HEK293 (cell line): Measurements from ENCODE around the gene MYL6B.
A peak's percentile ranks its signal among the peaks of the same experiment; 100 is the strongest.

Source experiments
- CTCF ChIA-PET: fragments of 350-600 bp; formaldehyde crosslinking; extraction: SDS; loops from one replicate; lab custom pipeline; 2021; ENCODE audit warnings: antibody characterized with exemption; lab: Yijun Ruan, JAX
- POLR2A ChIA-PET: fragments of 300-600 bp; formaldehyde crosslinking; extraction: SDS; loops from one replicate; lab custom pipeline; 2020; ENCODE audit warnings: antibody characterized with exemption, inconsistent platforms; lab: Yijun Ruan, JAX
- H3K27ac ChIP-seq: fragments of 200-500 bp; sonication (Bioruptor generic); 2 replicates; pipeline ENCODE4 v1.5.1; 2014; ENCODE audit warnings: low read depth, low read length, control low read depth, inconsistent platforms; ENCODE audit errors: extremely low read depth
- H3K36me3 ChIP-seq, 2 experiments: fragments of 200-500 bp in 1 of 2; sonication (Bioruptor generic) in 1 of 2; 1 replicate in 1 of 2; 2 replicates in 1 of 2; pipeline ENCODE4 v1.5.1; 2014 to 2017; ENCODE audit warnings: inconsistent platforms in 2 of 2, low read length in 2 of 2; ENCODE audit not compliant: control insufficient read depth in 2 of 2, insufficient read depth in 1 of 2
- H3K4me1 ChIP-seq: fragments of 200-500 bp; sonication (Bioruptor generic); 2 replicates; pipeline ENCODE4 v1.5.1; 2014; ENCODE audit warnings: mild to moderate bottlenecking, low read length, inconsistent platforms; ENCODE audit not compliant: control insufficient read depth, insufficient read depth
- H3K4me3 ChIP-seq: 2 replicates; pipeline ENCODE4 v1.5.1; 2011; ENCODE audit warnings: low read depth, mild to moderate bottlenecking, control low read depth, low read length, moderate library complexity
- H3K9me3 ChIP-seq: fragments of 200-500 bp; sonication (Bioruptor generic); 2 replicates; pipeline ENCODE4 v1.5.1; 2014; ENCODE audit warnings: low read depth, low read length, inconsistent platforms; ENCODE audit not compliant: control insufficient read depth, insufficient read depth
- BCL11A ChIP-seq: fragments of 450-650 bp; formaldehyde crosslinking; IDR thresholded peaks from 2 replicates; pipeline ENCODE4 v1.5.1; 2016; ENCODE audit warnings: low read depth, missing biosample characterization, missing genetic modification characterization
- BCL11B ChIP-seq: fragments of 450-650 bp; formaldehyde crosslinking; IDR thresholded peaks from 2 replicates; pipeline ENCODE4 v1.5.1; 2016; ENCODE audit warnings: low read depth, missing biosample characterization, missing genetic modification characterization
- FEZF1 ChIP-seq: fragments of 450-650 bp; formaldehyde crosslinking; IDR thresholded peaks from 2 replicates; pipeline ENCODE4 v1.5.1; 2016; ENCODE audit warnings: missing biosample characterization, missing genetic modification characterization
- GLI4 ChIP-seq: fragments of 450-650 bp; formaldehyde crosslinking; IDR thresholded peaks from 2 replicates; pipeline ENCODE4 v1.5.1; 2016; ENCODE audit warnings: missing biosample characterization, missing genetic modification characterization
- IKZF3 ChIP-seq: fragments of 450-650 bp; IDR thresholded peaks from 2 replicates; pipeline ENCODE4 v1.5.0; 2018; ENCODE audit warnings: missing biosample characterization, mild to moderate bottlenecking, missing genetic modification characterization, moderate library complexity
- KLF10 ChIP-seq: fragments of 450-650 bp; IDR thresholded peaks from 2 replicates; pipeline ENCODE4 v1.5.1; 2018; ENCODE audit warnings: missing biosample characterization, mild to moderate bottlenecking, missing genetic modification characterization
- MYNN ChIP-seq: fragments of 450-650 bp; formaldehyde crosslinking; IDR thresholded peaks from 2 replicates; pipeline ENCODE4 v1.5.1; 2016; ENCODE audit warnings: missing biosample characterization, missing genetic modification characterization, borderline replicate concordance
- OSR2 ChIP-seq: fragments of 450-650 bp; formaldehyde crosslinking; IDR thresholded peaks from 2 replicates; pipeline ENCODE4 v1.5.1; 2016; ENCODE audit warnings: missing biosample characterization, missing genetic modification characterization
- PRDM1 ChIP-seq: fragments of 450-650 bp; formaldehyde crosslinking; IDR thresholded peaks from 2 replicates; pipeline ENCODE4; 2016; ENCODE audit warnings: missing biosample characterization, missing genetic modification characterization
- SCRT1 ChIP-seq: fragments of 450-650 bp; formaldehyde crosslinking; IDR thresholded peaks from 2 replicates; pipeline ENCODE4 v1.5.1; 2016; ENCODE audit warnings: missing biosample characterization, missing genetic modification characterization, borderline replicate concordance
- SCRT2 ChIP-seq: fragments of 450-650 bp; formaldehyde crosslinking; IDR thresholded peaks from 2 replicates; pipeline ENCODE4 v1.5.1; 2016; ENCODE audit warnings: missing biosample characterization, missing genetic modification characterization
- SP2 ChIP-seq: fragments of 450-650 bp; formaldehyde crosslinking; IDR thresholded peaks from 2 replicates; pipeline ENCODE4 v1.5.1; 2016; ENCODE audit warnings: missing biosample characterization, missing genetic modification characterization
- ZFP3 ChIP-seq: fragments of 450-650 bp; formaldehyde crosslinking; IDR thresholded peaks from 2 replicates; pipeline ENCODE4 v1.5.1; 2016; ENCODE audit warnings: low read depth, missing biosample characterization, missing genetic modification characterization
- ZFP69B ChIP-seq: fragments of 450-650 bp; formaldehyde crosslinking; IDR thresholded peaks from 2 replicates; pipeline ENCODE4 v1.5.1; 2016; ENCODE audit warnings: missing biosample characterization, missing genetic modification characterization
- ZNF140 ChIP-seq: fragments of 450-650 bp; formaldehyde crosslinking; IDR thresholded peaks from 2 replicates; pipeline ENCODE4 v1.5.1; 2016; ENCODE audit warnings: missing biosample characterization, missing genetic modification characterization
- ZNF2 ChIP-seq: fragments of 450-650 bp; formaldehyde crosslinking; IDR thresholded peaks from 2 replicates; pipeline ENCODE4 v1.5.1; 2016; ENCODE audit warnings: missing biosample characterization, missing genetic modification characterization
- ZNF223 ChIP-seq: fragments of 450-650 bp; formaldehyde crosslinking; IDR thresholded peaks from 2 replicates; pipeline ENCODE4 v1.5.1; 2016; ENCODE audit warnings: missing biosample characterization, missing genetic modification characterization
- ZNF248 ChIP-seq: fragments of 450-650 bp; formaldehyde crosslinking; IDR thresholded peaks from 2 replicates; pipeline ENCODE4 v1.5.1; 2017; ENCODE audit warnings: missing biosample characterization, missing genetic modification characterization
- ZNF501 ChIP-seq: fragments of 450-650 bp; formaldehyde crosslinking; IDR thresholded peaks from 2 replicates; pipeline ENCODE4 v1.5.1; 2016; ENCODE audit warnings: missing biosample characterization, missing genetic modification characterization
- ZNF544 ChIP-seq: fragments of 450-650 bp; formaldehyde crosslinking; IDR thresholded peaks from 2 replicates; pipeline ENCODE4 v1.5.0; 2017; ENCODE audit warnings: missing biosample characterization, missing genetic modification characterization
- ZNF555 ChIP-seq: fragments of 450-650 bp; formaldehyde crosslinking; conservative IDR thresholded peaks from 2 replicates; pipeline ENCODE4 v1.5.1; 2017; ENCODE audit warnings: missing biosample characterization, mild to moderate bottlenecking, missing genetic modification characterization, inconsistent platforms
- ZNF658 ChIP-seq: fragments of 450-650 bp; formaldehyde crosslinking; IDR thresholded peaks from 2 replicates; pipeline ENCODE4; 2016; ENCODE audit warnings: missing biosample characterization, missing genetic modification characterization
- TF ChIP-seq, protein P1 (sequence below): fragments of 450-650 bp; formaldehyde crosslinking; IDR thresholded peaks from 2 replicates; pipeline ENCODE4 v1.5.1; 2016; ENCODE audit warnings: missing biosample characterization, missing genetic modification characterization
- TF ChIP-seq, protein P2 (sequence below): IDR thresholded peaks from 2 replicates; pipeline ENCODE4 v1.6.1; 2011; ENCODE audit warnings: mild to moderate bottlenecking, low read depth, low read length, borderline replicate concordance
- TF ChIP-seq, protein P3 (sequence below): sonication (generic); formaldehyde crosslinking; IDR thresholded peaks from 2 replicates; pipeline ENCODE4 v1.8.1; 2022; ENCODE audit warnings: mild to moderate bottlenecking, moderate library complexity, missing genetic modification reagents
- TF ChIP-seq, protein P4 (sequence below): fragments of 450-650 bp; formaldehyde crosslinking; IDR thresholded peaks from 2 replicates; pipeline ENCODE4 v1.5.1; 2016; ENCODE audit warnings: missing biosample characterization, missing genetic modification characterization
- TF ChIP-seq, protein P5 (sequence below): fragments of 450-650 bp; formaldehyde crosslinking; IDR thresholded peaks from 2 replicates; pipeline ENCODE4 v1.5.1; 2016; ENCODE audit warnings: missing biosample characterization, missing genetic modification characterization

Gene MYL6B

DNA sequence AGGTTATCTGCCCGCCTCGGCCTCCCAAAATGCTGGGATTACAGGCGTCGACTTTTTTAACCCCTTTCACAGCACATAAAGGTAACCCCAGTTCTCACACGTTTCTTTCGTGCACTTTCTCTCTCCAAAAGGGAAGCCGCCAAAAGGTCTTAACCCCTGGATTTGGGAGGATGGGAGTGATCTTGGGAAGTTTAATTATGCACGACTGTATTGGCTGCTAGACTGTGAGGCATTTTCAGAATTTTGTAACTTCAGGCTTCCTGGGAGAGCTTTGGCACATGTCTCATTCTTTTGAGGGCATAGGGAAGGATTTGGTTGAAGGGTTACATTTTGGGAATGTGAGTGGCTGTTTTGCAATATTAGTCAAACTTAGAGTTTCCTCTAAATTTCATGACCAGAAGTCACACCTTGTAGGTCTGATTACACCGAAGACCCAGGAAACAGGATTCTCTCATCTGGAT lies 38.3 kb downstream of the MYL6B start:
- CTCF ChIA-PET: interaction anchor here (0.7 to 6.1 kb wide), 10 partner anchors 16 to 446 kb away, joined by 3 to 86 read pairs (median 13); partner anchors contain the start of genes ANKRD52, ESYT1, RNF41 and RPL41
- TF ChIP-seq SP2 (tag by site-specific recombination) (no peak), PRDM1 (tag by site-specific recombination) (0 out of 2 replicates have a peak, but pooled peaks have one; percentile 57), IKZF3 (peak; percentile 59)
- peak overlapping the region; percentile 27 for H3K4me3 ChIP-seq
- peaks cover 7 to 16% of the 10 kb centered on the region in 2 experiments for H3K36me3 ChIP-seq
- POLR2A ChIA-PET: interaction anchor here (0.7 to 5.3 kb wide), 9 partner anchors 16 to 109 kb away, joined by 3 to 59 read pairs (median 14); partner anchors contain the start of genes CS, MYL6, PA2G4 and RNF41
- peak overlapping the region; percentile 86 for H3K27ac ChIP-seq
- H3K9me3 ChIP-seq: no peaks in the 10 kb centered on the region
- no peaks in the 10 kb centered on the region; the same call in 1 of the 2 replicates for H3K4me1 ChIP-seq

DNA sequence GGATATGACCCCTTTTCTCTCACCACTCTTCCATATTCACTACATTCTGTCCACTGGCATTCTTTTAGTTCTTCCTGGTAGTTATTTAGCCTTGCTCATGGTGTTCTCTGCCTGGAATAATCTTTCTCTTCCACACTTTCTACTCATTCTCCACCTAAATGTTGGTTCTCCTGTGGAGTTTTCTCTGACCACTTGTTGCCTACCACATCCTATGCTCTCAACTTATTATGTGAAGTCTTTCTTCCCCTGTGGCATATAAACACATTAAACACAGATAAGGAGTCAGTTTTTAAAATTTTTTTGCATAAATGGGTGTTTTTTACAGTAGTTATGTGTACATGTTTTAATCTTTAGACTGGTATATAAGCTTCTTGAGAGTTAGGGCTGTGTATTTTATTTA lies 40.2 kb downstream of the MYL6B start:
- Histone ChIP-seq H3K36me3 (no peaks in the 10 kb centered on the region; a peak in 1 of 3 replicates), H3K27ac (no peak overlapping the region), H3K4me3 (no peak overlapping the region), H3K4me1 (no peaks in the 10 kb centered on the region; the same call in 1 of the 2 replicates), H3K9me3 (no peaks in the 10 kb centered on the region)
- ChIA-PET POLR2A (interaction anchor here (1.9 to 5.3 kb wide), 2 partner anchors 15 to 29 kb away, joined by 5 to 59 read pairs; partner anchors contain the start of gene RNF41), CTCF (interaction anchor here (0.6 to 6.1 kb wide), 19 partner anchors 9 to 501 kb away, joined by 3 to 86 read pairs (median 4); partner anchors contain the start of genes ESYT1, RNF41, RPL41 and ZC3H10)
- TF ChIP-seq, protein P1, sequence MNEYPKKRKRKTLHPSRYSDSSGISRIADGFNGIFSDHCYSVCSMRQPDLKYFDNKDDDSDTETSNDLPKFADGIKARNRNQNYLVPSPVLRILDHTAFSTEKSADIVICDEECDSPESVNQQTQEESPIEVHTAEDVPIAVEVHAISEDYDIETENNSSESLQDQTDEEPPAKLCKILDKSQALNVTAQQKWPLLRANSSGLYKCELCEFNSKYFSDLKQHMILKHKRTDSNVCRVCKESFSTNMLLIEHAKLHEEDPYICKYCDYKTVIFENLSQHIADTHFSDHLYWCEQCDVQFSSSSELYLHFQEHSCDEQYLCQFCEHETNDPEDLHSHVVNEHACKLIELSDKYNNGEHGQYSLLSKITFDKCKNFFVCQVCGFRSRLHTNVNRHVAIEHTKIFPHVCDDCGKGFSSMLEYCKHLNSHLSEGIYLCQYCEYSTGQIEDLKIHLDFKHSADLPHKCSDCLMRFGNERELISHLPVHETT (tag by site-specific recombination): no peak
- TF ChIP-seq ZNF2 (tag by site-specific recombination): no peak
- TF ChIP-seq ZNF658: no peak
- no peak for TF ChIP-seq ZNF248 (tag by site-specific recombination)
- TF ChIP-seq BCL11B: no peak
- peak; percentile 82 for TF ChIP-seq SCRT2 (tag by site-specific recombination)
- TF ChIP-seq ZNF555: no peak
- TF ChIP-seq SCRT1 (tag by site-specific recombination): peak; percentile 56; the same call in 1 of the 2 replicates
- no peak for TF ChIP-seq ZNF140 (tag by site-specific recombination)
- no peak for TF ChIP-seq FEZF1 (tag by site-specific recombination)
- TF ChIP-seq OSR2: no peak

DNA sequence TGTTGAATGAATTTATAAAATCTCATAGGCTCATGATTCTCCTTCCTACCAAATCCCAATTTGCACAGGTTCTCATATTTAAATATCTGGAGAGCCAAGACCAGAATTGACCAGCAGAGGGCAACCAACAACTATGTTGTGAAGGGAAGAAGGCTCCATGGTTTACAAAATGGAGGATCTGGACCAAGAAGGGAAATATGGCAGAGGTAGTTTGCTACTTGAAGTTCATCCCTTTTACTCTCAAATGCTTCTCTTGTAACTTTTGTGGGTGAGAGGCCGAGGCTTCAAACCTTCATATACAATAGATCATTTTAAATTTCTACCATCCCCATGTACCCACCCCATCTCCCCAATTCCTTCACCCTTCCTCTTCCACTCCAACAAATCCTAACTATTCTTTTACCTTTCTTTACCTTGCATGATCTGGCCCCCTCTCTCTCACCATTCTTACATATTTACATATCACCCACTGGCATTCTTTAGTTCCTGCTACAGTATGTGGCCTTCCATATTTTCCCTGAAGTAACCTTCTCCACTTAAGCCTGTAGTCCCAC lies 40.7 kb downstream of the MYL6B start:
- no peaks in the 10 kb centered on the region; the same call in 1 of the 2 replicates for H3K4me1 ChIP-seq
- CTCF ChIA-PET: interaction anchor here (0.6 to 6.1 kb wide), 15 partner anchors 9 to 500 kb away, joined by 3 to 86 read pairs (median 4); partner anchors contain the start of genes ESYT1, RNF41, RPL41 and ZC3H10
- no peak for TF ChIP-seq MYNN (tag by site-specific recombination)
- TF ChIP-seq ZFP3 (tag by site-specific recombination): no peak
- TF ChIP-seq ZNF544 (tag by site-specific recombination): no peak
- no peak for TF ChIP-seq GLI4
- TF ChIP-seq, protein P2, sequence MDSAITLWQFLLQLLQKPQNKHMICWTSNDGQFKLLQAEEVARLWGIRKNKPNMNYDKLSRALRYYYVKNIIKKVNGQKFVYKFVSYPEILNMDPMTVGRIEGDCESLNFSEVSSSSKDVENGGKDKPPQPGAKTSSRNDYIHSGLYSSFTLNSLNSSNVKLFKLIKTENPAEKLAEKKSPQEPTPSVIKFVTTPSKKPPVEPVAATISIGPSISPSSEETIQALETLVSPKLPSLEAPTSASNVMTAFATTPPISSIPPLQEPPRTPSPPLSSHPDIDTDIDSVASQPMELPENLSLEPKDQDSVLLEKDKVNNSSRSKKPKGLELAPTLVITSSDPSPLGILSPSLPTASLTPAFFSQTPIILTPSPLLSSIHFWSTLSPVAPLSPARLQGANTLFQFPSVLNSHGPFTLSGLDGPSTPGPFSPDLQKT: no peak
- TF ChIP-seq, protein P3, sequence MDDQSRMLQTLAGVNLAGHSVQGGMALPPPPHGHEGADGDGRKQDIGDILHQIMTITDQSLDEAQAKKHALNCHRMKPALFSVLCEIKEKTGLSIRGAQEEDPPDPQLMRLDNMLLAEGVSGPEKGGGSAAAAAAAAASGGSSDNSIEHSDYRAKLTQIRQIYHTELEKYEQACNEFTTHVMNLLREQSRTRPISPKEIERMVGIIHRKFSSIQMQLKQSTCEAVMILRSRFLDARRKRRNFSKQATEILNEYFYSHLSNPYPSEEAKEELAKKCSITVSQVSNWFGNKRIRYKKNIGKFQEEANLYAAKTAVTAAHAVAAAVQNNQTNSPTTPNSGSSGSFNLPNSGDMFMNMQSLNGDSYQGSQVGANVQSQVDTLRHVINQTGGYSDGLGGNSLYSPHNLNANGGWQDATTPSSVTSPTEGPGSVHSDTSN (CRISPR knock-in tag): no peak
- no peak for TF ChIP-seq ZNF223
- TF ChIP-seq, protein P4, sequence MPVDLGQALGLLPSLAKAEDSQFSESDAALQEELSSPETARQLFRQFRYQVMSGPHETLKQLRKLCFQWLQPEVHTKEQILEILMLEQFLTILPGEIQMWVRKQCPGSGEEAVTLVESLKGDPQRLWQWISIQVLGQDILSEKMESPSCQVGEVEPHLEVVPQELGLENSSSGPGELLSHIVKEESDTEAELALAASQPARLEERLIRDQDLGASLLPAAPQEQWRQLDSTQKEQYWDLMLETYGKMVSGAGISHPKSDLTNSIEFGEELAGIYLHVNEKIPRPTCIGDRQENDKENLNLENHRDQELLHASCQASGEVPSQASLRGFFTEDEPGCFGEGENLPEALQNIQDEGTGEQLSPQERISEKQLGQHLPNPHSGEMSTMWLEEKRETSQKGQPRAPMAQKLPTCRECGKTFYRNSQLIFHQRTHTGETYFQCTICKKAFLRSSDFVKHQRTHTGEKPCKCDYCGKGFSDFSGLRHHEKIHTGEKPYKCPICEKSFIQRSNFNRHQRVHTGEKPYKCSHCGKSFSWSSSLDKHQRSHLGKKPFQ (tag by site-specific recombination): no peak
- TF ChIP-seq, protein P5, sequence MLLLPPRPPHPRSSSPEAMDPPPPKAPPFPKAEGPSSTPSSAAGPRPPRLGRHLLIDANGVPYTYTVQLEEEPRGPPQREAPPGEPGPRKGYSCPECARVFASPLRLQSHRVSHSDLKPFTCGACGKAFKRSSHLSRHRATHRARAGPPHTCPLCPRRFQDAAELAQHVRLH (tag by site-specific recombination): 0 out of 2 replicates have a peak, but pooled peaks have one; percentile 15
- no peak; the same call in 1 of the 2 replicates for TF ChIP-seq ZNF501 (tag by site-specific recombination)
- TF ChIP-seq BCL11A: no peak
- TF ChIP-seq ZFP69B (tag by site-specific recombination): no peak
- TF ChIP-seq KLF10: no peak

More for the DNA sequence above, 40.7 kb downstream of the MYL6B start:
- no peaks in the 10 kb centered on the region for H3K9me3 ChIP-seq
- H3K36me3 ChIP-seq: no peaks in the 10 kb centered on the region; a peak in 1 of 3 replicates
- H3K27ac ChIP-seq: no peak overlapping the region
- no peak overlapping the region for H3K4me3 ChIP-seq
- POLR2A ChIA-PET: interaction anchor here (1.3 to 5.3 kb wide), 2 partner anchors 29 kb away, joined by 5 to 59 read pairs; partner anchors contain the start of gene RNF41
